ENCODE measurements around the gene MRAP2. TPM values are rescaled to one million over a fixed set of nuclear protein-coding genes. Genes with fewer than 3 reads are reported as not detected.

The MRAP2 gene
- total RNA-seq, 1 experiment from 2014 or later = 1.4 TPM

GRCh38 chr6:84135291-84135690, 101.7 kb downstream of the MRAP2 start:
- no peak overlapping the region for H3K27ac Mint-ChIP-seq (ENCODE audit: unreplicated experiment)
- no peak overlapping the region for H3K4me3 Mint-ChIP-seq (ENCODE audit: unreplicated experiment)
- H3K27me3 Mint-ChIP-seq (ENCODE audit: insufficient read depth, unreplicated experiment) = no peaks in the 10 kb centered on the region

DNA sequence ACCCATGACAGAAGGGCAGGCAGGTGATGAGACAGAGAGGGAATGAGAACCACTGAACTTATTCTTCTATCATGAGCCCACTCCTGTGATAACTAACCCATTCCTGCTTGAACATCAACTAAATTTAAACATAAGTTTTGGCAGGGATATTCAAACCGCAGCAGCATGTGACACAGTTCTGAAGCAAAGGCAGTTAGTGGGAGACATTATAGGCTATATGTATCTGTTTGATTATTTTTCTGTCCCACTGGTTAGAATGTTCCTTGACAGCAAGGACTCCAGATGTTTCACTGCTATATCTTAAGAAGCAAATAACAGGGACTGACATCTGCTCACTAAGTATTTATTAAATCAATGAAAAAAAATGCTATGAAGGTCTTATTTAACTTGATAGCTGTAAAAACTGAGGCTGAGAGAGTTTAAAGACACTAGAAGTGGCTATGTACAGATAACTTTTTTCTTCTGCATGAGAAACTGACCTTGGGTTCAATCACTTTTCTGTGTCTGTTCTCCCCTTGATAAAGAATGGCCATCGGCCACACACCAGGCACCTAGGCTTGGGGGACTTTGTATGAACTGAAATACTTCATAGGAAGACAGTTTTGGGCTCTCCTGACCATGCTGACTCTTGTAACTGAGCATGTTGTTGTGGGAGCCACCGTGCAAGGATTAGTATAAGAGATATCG, 102.9 kb downstream of the MRAP2 start:
- POLR2A ChIA-PET = no interaction called here
- no TSS peak for BruUV-seq (replicated peaks)
- H3K36me3 Mint-ChIP-seq (ENCODE audit: insufficient read depth, unreplicated experiment) = no peaks in the 10 kb centered on the region

More at GRCh38 chr6:84135291-84135690, 101.7 kb downstream of the MRAP2 start:
- H3K9me3 ChIP-seq = no peaks in the 10 kb centered on the region
- intact Hi-C loops (cut with micrococcal nuclease; ENCODE audit: unreplicated experiment) = no loop called here
- Mint-ChIP-seq H3K4me1 (ENCODE audit: low read depth, unreplicated experiment) (no peaks in the 10 kb centered on the region), H3K36me3 (ENCODE audit: insufficient read depth, unreplicated experiment) (no peaks in the 10 kb centered on the region), H3K9me3 (ENCODE audit: unreplicated experiment) (peaks cover 10% of the 10 kb centered on the region)
- no peak for DNase-seq
- TF ChIP-seq CTCF (IDR thresholded peaks at IDR 0.05; ENCODE audit: insufficient read depth in 1 of 2, low read depth in 1 of 2, low read length in 1 of 2, severe bottlenecking in 1 of 2, unreplicated experiment in 1 of 2) = no peak
- no peaks in the 10 kb centered on the region for H3K36me3 ChIP-seq (ENCODE audit: control insufficient read depth, insufficient read depth, low read length)
- no peaks in the 10 kb centered on the region for H3K27me3 ChIP-seq (replicated peaks; ENCODE audit: control insufficient read depth, insufficient read depth, low read length)
- H3K4me3 ChIP-seq (ENCODE audit: low read depth, low read length) = no peak overlapping the region
- BruUV-seq (replicated peaks) = no TSS peak
- POLR2A ChIA-PET = no interaction called here
- no peaks in the 10 kb centered on the region for H3K4me1 ChIP-seq
- CTCF ChIA-PET = no interaction called here

GRCh38 chr6:84137051-84137375, 103.4 kb downstream of the MRAP2 start:
- Histone ChIP-seq H3K27me3 (replicated peaks; ENCODE audit: control insufficient read depth, insufficient read depth, low read length) (no peaks in the 10 kb centered on the region), H3K4me3 (ENCODE audit: low read depth, low read length) (no peak overlapping the region), H3K4me1 (no peaks in the 10 kb centered on the region), H3K9me3 (no peaks in the 10 kb centered on the region), H3K36me3 (ENCODE audit: control insufficient read depth, insufficient read depth, low read length) (no peaks in the 10 kb centered on the region)
- Mint-ChIP-seq H3K9me3 (ENCODE audit: unreplicated experiment) (peaks cover 10% of the 10 kb centered on the region), H3K27ac (ENCODE audit: unreplicated experiment) (no peak overlapping the region), H3K4me3 (ENCODE audit: unreplicated experiment) (no peak overlapping the region), H3K27me3 (ENCODE audit: insufficient read depth, unreplicated experiment) (no peaks in the 10 kb centered on the region), H3K36me3 (ENCODE audit: insufficient read depth, unreplicated experiment) (no peaks in the 10 kb centered on the region), H3K4me1 (ENCODE audit: low read depth, unreplicated experiment) (no peaks in the 10 kb centered on the region)
- POLR2A ChIA-PET = no interaction called here
- intact Hi-C loops (cut with micrococcal nuclease; ENCODE audit: unreplicated experiment) = no loop called here
- BruUV-seq (replicated peaks) = no TSS peak
- CTCF ChIA-PET = no interaction called here
- DNase-seq = no peak
- TF ChIP-seq CTCF (IDR thresholded peaks at IDR 0.05; ENCODE audit: insufficient read depth in 1 of 2, low read depth in 1 of 2, low read length in 1 of 2, severe bottlenecking in 1 of 2, unreplicated experiment in 1 of 2) = no peak

More for the DNA sequence above, 102.9 kb downstream of the MRAP2 start:
- H3K9me3 ChIP-seq = no peaks in the 10 kb centered on the region
- H3K4me1 ChIP-seq = no peaks in the 10 kb centered on the region
- Mint-ChIP-seq H3K4me3 (ENCODE audit: unreplicated experiment) (no peak overlapping the region), H3K27ac (ENCODE audit: unreplicated experiment) (no peak overlapping the region), H3K9me3 (ENCODE audit: unreplicated experiment) (peaks cover 10% of the 10 kb centered on the region), H3K4me1 (ENCODE audit: low read depth, unreplicated experiment) (no peaks in the 10 kb centered on the region), H3K27me3 (ENCODE audit: insufficient read depth, unreplicated experiment) (no peaks in the 10 kb centered on the region)
- H3K36me3 ChIP-seq (ENCODE audit: control insufficient read depth, insufficient read depth, low read length) = no peaks in the 10 kb centered on the region
- no peaks in the 10 kb centered on the region for H3K27me3 ChIP-seq (replicated peaks; ENCODE audit: control insufficient read depth, insufficient read depth, low read length)
- H3K4me3 ChIP-seq (ENCODE audit: low read depth, low read length) = no peak overlapping the region
- intact Hi-C loops (cut with micrococcal nuclease; ENCODE audit: unreplicated experiment) = no loop called here
- no peak for DNase-seq
- CTCF ChIA-PET = no interaction called here
- no peak for TF ChIP-seq CTCF (IDR thresholded peaks at IDR 0.05; ENCODE audit: insufficient read depth in 1 of 2, low read depth in 1 of 2, low read length in 1 of 2, severe bottlenecking in 1 of 2, unreplicated experiment in 1 of 2)

Measured in Caco-2 (cell line).